Measurements from ENCODE around the gene PLEKHM2. TPM values are rescaled to one million over a fixed set of nuclear protein-coding genes. Genes with fewer than 3 reads are reported as not detected.
A peak's percentile ranks its signal among the peaks of the same experiment; 100 is the strongest.

The PLEKHM2 gene
- total RNA-seq, 4 donors from 2014 or later = 51.3 to 61.6 (median 55.2) TPM

- peaks cover 48% of the 10 kb centered on the region for H3K4me1 ChIP-seq
- TF ChIP-seq POLR2AphosphoS5 (IDR thresholded peaks at IDR 0.05) (no peak), EP300 (IDR thresholded peaks at IDR 0.05) (no peak), CTCF (IDR thresholded peaks at IDR 0.05) (no peak), POLR2A (IDR thresholded peaks at IDR 0.05) (no peak)
- H3K4me3 ChIP-seq = no peak overlapping the region
- H3K9me3 ChIP-seq = no peaks in the 10 kb centered on the region
- 79% methylated on average over 2 of the region's 2 CpGs for WGBS
- DNase-seq (ENCODE audit: low spot score in 2 of 2) = no peak
- H3K27me3 ChIP-seq = peaks cover 5% of the 10 kb centered on the region
- H3K27ac ChIP-seq = no peak overlapping the region
- no peaks in the 10 kb centered on the region for H3K36me3 ChIP-seq
Observed at GRCh38 chr1:15755021-15755645, 71.0 kb downstream of the PLEKHM2 start.

- Histone ChIP-seq H3K27ac (no peak overlapping the region), H3K27me3 (peaks cover 7% of the 10 kb centered on the region), H3K36me3 (no peaks in the 10 kb centered on the region), H3K4me1 (peaks cover 52% of the 10 kb centered on the region), H3K4me3 (no peak overlapping the region), H3K9me3 (no peaks in the 10 kb centered on the region)
- WGBS = 73% methylated on average over 4 of the region's 4 CpGs
- TF ChIP-seq EP300 (IDR thresholded peaks at IDR 0.05) = no peak
- no peak for TF ChIP-seq POLR2AphosphoS5 (IDR thresholded peaks at IDR 0.05)
- TF ChIP-seq CTCF (IDR thresholded peaks at IDR 0.05) = no peak
- no peak for TF ChIP-seq POLR2A (IDR thresholded peaks at IDR 0.05)
- DNase-seq (ENCODE audit: low spot score in 2 of 2) = no peak
Observed at GRCh38 chr1:15755646-15756040, 71.5 kb downstream of the PLEKHM2 start.

- H3K27me3 ChIP-seq = peaks cover 7% of the 10 kb centered on the region
- DNase-seq (ENCODE audit: low spot score in 2 of 2) = no peak
- no peak for TF ChIP-seq CTCF (IDR thresholded peaks at IDR 0.05)
- no peak for TF ChIP-seq POLR2A (IDR thresholded peaks at IDR 0.05)
- no peak for TF ChIP-seq POLR2AphosphoS5 (IDR thresholded peaks at IDR 0.05)
- WGBS = 56% methylated on average over 8 of the region's 21 CpGs
- H3K36me3 ChIP-seq = no peaks in the 10 kb centered on the region
- peak overlapping the region; percentile 41 for H3K27ac ChIP-seq
- H3K4me1 ChIP-seq = peaks cover 54% of the 10 kb centered on the region
- H3K4me3 ChIP-seq = peak overlapping the region; percentile 14
- H3K9me3 ChIP-seq = no peaks in the 10 kb centered on the region
Observed at GRCh38 chr1:15756143-15757015, 72.3 kb downstream of the PLEKHM2 start.

- Histone ChIP-seq H3K27me3 (peaks cover 7% of the 10 kb centered on the region), H3K9me3 (no peaks in the 10 kb centered on the region), H3K27ac (peak overlapping the region; percentile 41), H3K4me3 (peak overlapping the region; percentile 14), H3K36me3 (no peaks in the 10 kb centered on the region), H3K4me1 (peaks cover 54% of the 10 kb centered on the region)
- WGBS = 69% methylated on average over 8 of the region's 9 CpGs
- DNase-seq (ENCODE audit: low spot score in 2 of 2) = no peak
- TF ChIP-seq CTCF (IDR thresholded peaks at IDR 0.05) (no peak), POLR2A (IDR thresholded peaks at IDR 0.05) (no peak), POLR2AphosphoS5 (IDR thresholded peaks at IDR 0.05) (no peak), EP300 (IDR thresholded peaks at IDR 0.05) (no peak)
Observed at GRCh38 chr1:15757016-15757543, 73.0 kb downstream of the PLEKHM2 start.

Data from suprapubic skin (tissue), 4 donors.